CD14-positive monocyte (primary cell): ENCODE results near the gene CHURC1. TPM values are rescaled to one million over a fixed set of nuclear protein-coding genes. Genes with fewer than 3 reads are reported as not detected.

Experiments
- DNase-seq, 3 donors: peaks; one replicate each; pipeline ENCODE4 v3.0.0-alpha.2; 2011 to 2022
- H2AFZ ChIP-seq: 2 replicates; pipeline ENCODE4 v1.6.0; 2012; ENCODE audit warnings: mild to moderate bottlenecking, low read depth, low read length, inconsistent platforms; ENCODE audit not compliant: insufficient read depth, poor library complexity, severe bottlenecking
- H3K27ac ChIP-seq, 2 donors: 1 replicate in 1 of 2; 2 replicates in 1 of 2; pipeline ENCODE4 v1.5.1; 2012 to 2013; ENCODE audit warnings: low read length in 2 of 2, control low read depth in 1 of 2, inconsistent platforms in 1 of 2, low read depth in 1 of 2, mild to moderate bottlenecking in 1 of 2
- H3K27me3 ChIP-seq, 2 donors: one replicate each; pipeline versions ENCODE4 v1.6.0 to v1.6.1; 2011 to 2013; ENCODE audit warnings: low read length in 2 of 2; ENCODE audit not compliant: control insufficient read depth in 2 of 2, insufficient read depth in 2 of 2
- H3K36me3 ChIP-seq, 2 donors: replicated peaks in 1 of 2; 1 replicate in 1 of 2; 2 replicates in 1 of 2; pipeline versions ENCODE4 v1.5.1 to v1.6.1; 2012 to 2013; ENCODE audit warnings: low read length in 2 of 2, control low read depth in 1 of 2, inconsistent platforms in 1 of 2, mild to moderate bottlenecking in 1 of 2; ENCODE audit not compliant: insufficient read depth in 2 of 2, control insufficient read depth in 1 of 2
- H3K4me1 ChIP-seq, 2 donors: 1 replicate in 1 of 2; 2 replicates in 1 of 2; pipeline versions ENCODE4 v1.5.1 to v1.6.1; 2012 to 2013; ENCODE audit warnings: low read length in 2 of 2, control low read depth in 1 of 2, inconsistent platforms in 1 of 2, mild to moderate bottlenecking in 1 of 2, moderate library complexity in 1 of 2; ENCODE audit not compliant: insufficient read depth in 2 of 2, control insufficient read depth in 1 of 2
- H3K4me2 ChIP-seq: replicated peaks from 2 replicates; pipeline ENCODE3; 2012; ENCODE audit warnings: low read length, moderate library complexity, mild to moderate bottlenecking; ENCODE audit not compliant: poor library complexity, severe bottlenecking; ENCODE audit errors: extremely low read depth
- H3K4me3 ChIP-seq, 3 experiments: fragments of 200-600 bp in 1 of 3; sonication (generic) in 1 of 3; replicated peaks in 1 of 3; 1 replicate in 2 of 3; 2 replicates in 1 of 3; pipeline ENCODE4 v1.5.1; 2011 to 2013; ENCODE audit warnings: low read length in 3 of 3, mild to moderate bottlenecking in 3 of 3, control low read depth in 2 of 3, low read depth in 2 of 3, inconsistent platforms in 1 of 3, moderate library complexity in 1 of 3
- H3K79me2 ChIP-seq: 2 replicates; pipeline ENCODE4 v1.6.0; 2012; ENCODE audit warnings: mild to moderate bottlenecking, control low read depth, inconsistent platforms, low read length, moderate library complexity; ENCODE audit not compliant: insufficient read depth
- H3K9ac ChIP-seq: 2 replicates; pipeline ENCODE4 v1.6.0; 2017; ENCODE audit warnings: low read length, mild to moderate bottlenecking; ENCODE audit not compliant: insufficient read depth, poor library complexity, severe bottlenecking
- H3K9me3 ChIP-seq, 2 donors: replicated peaks in 1 of 2; 1 replicate in 1 of 2; 2 replicates in 1 of 2; pipeline versions ENCODE4 v1.5.1 to v1.6.1; 2012 to 2013; ENCODE audit warnings: low read length in 2 of 2, control low read depth in 1 of 2; ENCODE audit not compliant: control insufficient read depth in 1 of 2, insufficient read depth in 1 of 2
- H4K20me1 ChIP-seq: 2 replicates; pipeline ENCODE4 v1.6.0; 2012; ENCODE audit warnings: mild to moderate bottlenecking, low read length, control low read depth, moderate library complexity; ENCODE audit not compliant: insufficient read depth
- H3K27ac Mint-ChIP-seq, 7 donors: one replicate each; pipeline ENCODE4 v1.8.0; 2020; ENCODE audit warnings: mild to moderate bottlenecking in 7 of 7, mixed read lengths in 7 of 7, moderate library complexity in 6 of 7, inconsistent platforms in 2 of 7
- H3K27me3 Mint-ChIP-seq, 3 donors: one replicate each; pipeline ENCODE4 v1.8.0; 2021 to 2022; ENCODE audit warnings: low read depth in 3 of 3, mild to moderate bottlenecking in 3 of 3, mixed read lengths in 3 of 3, moderate library complexity in 3 of 3, inconsistent platforms in 1 of 3
- H3K36me3 Mint-ChIP-seq, 2 donors: one replicate each; pipeline ENCODE4 v1.8.0; 2020; ENCODE audit warnings: mixed read lengths in 2 of 2, inconsistent platforms in 1 of 2, mild to moderate bottlenecking in 1 of 2
- H3K4me1 Mint-ChIP-seq: one replicate; pipeline ENCODE4 v1.8.0; 2020; ENCODE audit warnings: mild to moderate bottlenecking, mixed read lengths
- H3K4me3 Mint-ChIP-seq, 2 donors: one replicate each; pipeline ENCODE4 v1.8.0; 2020; ENCODE audit warnings: mild to moderate bottlenecking in 2 of 2, mixed read lengths in 2 of 2, moderate library complexity in 1 of 2
- H3K9me3 Mint-ChIP-seq, 7 donors: one replicate each; pipeline ENCODE4 v1.8.0; 2020 to 2022; ENCODE audit warnings: mixed read lengths in 7 of 7, mild to moderate bottlenecking in 6 of 7, moderate library complexity in 6 of 7, inconsistent platforms in 2 of 7
- WGBS: methylation state at CpG from one replicate; pipeline ENCODE4 v1.1.5; 2013; ENCODE audit warnings: missing lambda C conversion rate; ENCODE audit not compliant: insufficient coverage; 5-methylcytosine and 5-hydroxymethylcytosine counted together
- intact Hi-C, 2 donors: fragments of 100-400 bp; cut with micrococcal nuclease; formaldehyde crosslinking; loops; one replicate each; pipeline versions ENCODE4 v1.15.0 to v1.15.1; 2023
- polyA plus RNA-seq, 3 donors: library from polyadenylated mRNA; depleted of rRNA in 1 of 3; unstranded in 2 of 3; stranded (reverse) in 1 of 3; fragments of 300-500 nt in 2 of 3; fragments of >200 nt in 1 of 3; fragmentation: Illumina TruSeq in 2 of 3; gene quantifications; 1 replicate in 2 of 3; 2 replicates in 1 of 3; pipeline ENCODE4 v1.2.3, GENCODE V29; 2012 to 2021
- TF ChIP-seq, protein P1 (sequence below): fragments of 200-600 bp; IDR thresholded peaks from one replicate; pipeline ENCODE4 v1.8.0; 2022; ENCODE audit warnings: antibody characterized with exemption, mild to moderate bottlenecking

CHURC1 gene
- polyA plus RNA-seq, 3 donors = 31.1 to 98.3 (median 81.2) TPM

GRCh38 chr14:64968167-64968566 lies 53.9 kb downstream of the CHURC1 start:
- Mint-ChIP-seq H3K27me3 (peaks cover 27 to 33% (median 32%) of the 10 kb centered on the region in 3 donors), H3K9me3 (peaks cover 0 to 7% (median 5%) of the 10 kb centered on the region in 7 donors), H3K4me3 (no peak overlapping the region), H3K36me3 (peaks cover 0 to 2% of the 10 kb centered on the region in 2 donors), H3K27ac (no peak overlapping the region), H3K4me1 (peaks cover 12% of the 10 kb centered on the region)
- WGBS = 95% methylated on average over 7 of the region's 7 CpGs
- Histone ChIP-seq H4K20me1 (no peaks in the 10 kb centered on the region), H3K9me3 (peaks cover 0 to 8% of the 10 kb centered on the region in 2 donors), H3K4me2 (no peak overlapping the region), H3K27ac (no peak overlapping the region), H3K79me2 (no peaks in the 10 kb centered on the region), H3K27me3 (peaks cover 26 to 32% of the 10 kb centered on the region in 2 donors), H3K4me3 (no peak overlapping the region), H3K9ac (no peak overlapping the region), H2AFZ (no peak overlapping the region), H3K4me1 (peaks cover 9 to 11% of the 10 kb centered on the region in 2 donors), H3K36me3 (no peaks in the 10 kb centered on the region)
- TF ChIP-seq, protein P1, sequence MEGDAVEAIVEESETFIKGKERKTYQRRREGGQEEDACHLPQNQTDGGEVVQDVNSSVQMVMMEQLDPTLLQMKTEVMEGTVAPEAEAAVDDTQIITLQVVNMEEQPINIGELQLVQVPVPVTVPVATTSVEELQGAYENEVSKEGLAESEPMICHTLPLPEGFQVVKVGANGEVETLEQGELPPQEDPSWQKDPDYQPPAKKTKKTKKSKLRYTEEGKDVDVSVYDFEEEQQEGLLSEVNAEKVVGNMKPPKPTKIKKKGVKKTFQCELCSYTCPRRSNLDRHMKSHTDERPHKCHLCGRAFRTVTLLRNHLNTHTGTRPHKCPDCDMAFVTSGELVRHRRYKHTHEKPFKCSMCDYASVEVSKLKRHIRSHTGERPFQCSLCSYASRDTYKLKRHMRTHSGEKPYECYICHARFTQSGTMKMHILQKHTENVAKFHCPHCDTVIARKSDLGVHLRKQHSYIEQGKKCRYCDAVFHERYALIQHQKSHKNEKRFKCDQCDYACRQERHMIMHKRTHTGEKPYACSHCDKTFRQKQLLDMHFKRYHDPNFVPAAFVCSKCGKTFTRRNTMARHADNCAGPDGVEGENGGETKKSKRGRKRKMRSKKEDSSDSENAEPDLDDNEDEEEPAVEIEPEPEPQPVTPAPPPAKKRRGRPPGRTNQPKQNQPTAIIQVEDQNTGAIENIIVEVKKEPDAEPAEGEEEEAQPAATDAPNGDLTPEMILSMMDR = no peak
- no peak for DNase-seq
- intact Hi-C loops = no loop called here

DNA sequence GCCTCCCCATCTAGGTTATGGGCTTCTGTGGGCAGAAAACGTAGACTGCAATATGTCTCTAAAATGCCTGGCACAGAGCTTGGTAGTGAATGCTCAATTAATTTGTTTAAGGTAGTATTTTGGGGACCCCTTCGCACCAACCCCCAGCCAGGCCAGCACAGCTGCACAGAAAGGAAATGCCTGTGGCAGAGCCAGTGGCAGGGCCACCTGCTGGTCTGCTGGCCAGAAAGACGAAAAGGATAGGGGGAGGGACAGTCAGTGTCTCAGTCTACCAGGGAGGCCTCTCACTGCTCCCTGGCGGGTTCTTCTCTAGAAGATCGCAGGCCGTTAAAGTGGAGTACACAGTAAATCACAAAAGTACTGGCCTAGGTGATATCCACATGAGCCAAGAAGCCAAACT lies 54.4 kb downstream of the CHURC1 start:
- Mint-ChIP-seq H3K27me3 (peaks cover 29 to 38% (median 34%) of the 10 kb centered on the region in 3 donors), H3K27ac (no peak overlapping the region), H3K4me1 (peaks cover 12% of the 10 kb centered on the region), H3K4me3 (no peak overlapping the region), H3K36me3 (peaks cover 0 to 2% of the 10 kb centered on the region in 2 donors), H3K9me3 (peaks cover 0 to 7% (median 5%) of the 10 kb centered on the region in 7 donors)
- H3K27me3 ChIP-seq = peaks cover 26 to 37% of the 10 kb centered on the region in 2 donors
- H3K4me3 ChIP-seq = no peak overlapping the region
- no peak overlapping the region for H2AFZ ChIP-seq
- WGBS = 71% methylated on average over 5 of the region's 6 CpGs
- H3K9me3 ChIP-seq = peaks cover 0 to 8% of the 10 kb centered on the region in 2 donors
- no peak overlapping the region for H3K27ac ChIP-seq
- no peaks in the 10 kb centered on the region for H4K20me1 ChIP-seq
- DNase-seq = no peak
- peaks cover 9 to 11% of the 10 kb centered on the region in 2 donors for H3K4me1 ChIP-seq
- no peaks in the 10 kb centered on the region for H3K79me2 ChIP-seq
- intact Hi-C loops = no loop called here
- H3K4me2 ChIP-seq = no peak overlapping the region
- no peak overlapping the region for H3K9ac ChIP-seq
- no peaks in the 10 kb centered on the region for H3K36me3 ChIP-seq
- TF ChIP-seq, protein P1 = no peak
